Stimulated activated CD4-positive, alpha-beta T cell treated with anti-CD3 and anti-CD28 coated beads, Interleukin-2, amount 100 ng/mL, for 48 hours (primary cell): ENCODE data around the gene PLD1.

Source experiments
- DNase-seq, 2 donors: peaks; one replicate each; pipeline ENCODE4 v3.0.0-alpha.2; 2020

Gene PLD1

GRCh38 chr3:171688593-171688992 lies 121.7 kb downstream of the PLD1 start:
- no peak for DNase-seq

- no peak for DNase-seq
These were observed 122.3 kb downstream of the PLD1 start for GRCh38 chr3:171688002-171688401.

- no peak for DNase-seq
These were observed 122.7 kb downstream of the PLD1 start for GRCh38 chr3:171687581-171687980.

GRCh38 chr3:171687064-171687463 lies 123.2 kb downstream of the PLD1 start:
- no peak for DNase-seq

GRCh38 chr3:171685116-171685895 lies 125.0 kb downstream of the PLD1 start:
- DNase-seq = no peak

GRCh38 chr3:171684221-171684620 lies 126.1 kb downstream of the PLD1 start:
- DNase-seq = no peak

- no peak for DNase-seq
These were observed 127.5 kb downstream of the PLD1 start for GRCh38 chr3:171682743-171683142.

GRCh38 chr3:171680726-171681411 lies 129.4 kb downstream of the PLD1 start:
- DNase-seq = no peak

- no peak for DNase-seq
These were observed 131.3 kb downstream of the PLD1 start for GRCh38 chr3:171678971-171679492.

- DNase-seq = no peak
These were observed 132.6 kb downstream of the PLD1 start for GRCh38 chr3:171677706-171678105.

- DNase-seq = no peak
These were observed 133.6 kb downstream of the PLD1 start for GRCh38 chr3:171676601-171677175.

GRCh38 chr3:171673951-171674350 lies 136.3 kb downstream of the PLD1 start:
- no peak for DNase-seq

GRCh38 chr3:171672538-171672937 lies 137.7 kb downstream of the PLD1 start:
- no peak for DNase-seq

GRCh38 chr3:171672124-171672523 lies 138.2 kb downstream of the PLD1 start:
- no peak for DNase-seq

- no peak for DNase-seq
These were observed 138.6 kb downstream of the PLD1 start for GRCh38 chr3:171671709-171672108.

GRCh38 chr3:171666516-171666915 lies 143.8 kb downstream of the PLD1 start:
- no peak for DNase-seq

GRCh38 chr3:171663805-171664204 lies 146.5 kb downstream of the PLD1 start:
- no peak for DNase-seq

- DNase-seq = no peak
These were observed 148.8 kb downstream of the PLD1 start for GRCh38 chr3:171661484-171661883.

GRCh38 chr3:171660188-171660587 lies 150.1 kb downstream of the PLD1 start:
- no peak for DNase-seq

GRCh38 chr3:171658841-171659240 lies 151.4 kb downstream of the PLD1 start:
- no peak for DNase-seq

- DNase-seq = no peak
These were observed 155.5 kb downstream of the PLD1 start for GRCh38 chr3:171654809-171655208.

GRCh38 chr3:171654326-171654725 lies 156.0 kb downstream of the PLD1 start:
- no peak for DNase-seq

- DNase-seq = no peak
These were observed 156.6 kb downstream of the PLD1 start for GRCh38 chr3:171653701-171654100.

GRCh38 chr3:171652932-171653331 lies 157.4 kb downstream of the PLD1 start:
- DNase-seq = no peak
